Liver (tissue), 9 donors: ENCODE measurements around the gene GRIP2. TPM values are rescaled to one million over a fixed set of nuclear protein-coding genes. Genes with fewer than 3 reads are reported as not detected.

Experiments used
- DNase-seq: peaks from one replicate; pipeline ENCODE4 v3.0.0-alpha.2; 2017; ENCODE audit warnings: low spot score
- H3K27ac ChIP-seq, 2 donors: one replicate each; pipeline ENCODE4 v1.7.0; 2013; ENCODE audit warnings: inconsistent platforms in 2 of 2, low read length in 2 of 2, control low read depth in 1 of 2, low read depth in 1 of 2, mild to moderate bottlenecking in 1 of 2
- H3K27me3 ChIP-seq, 4 donors: one replicate each; pipeline versions ENCODE4 v1.6.1 to v1.7.0; 2013; ENCODE audit warnings: low read length in 3 of 4, inconsistent platforms in 1 of 4, mild to moderate bottlenecking in 1 of 4, moderate library complexity in 1 of 4; ENCODE audit not compliant: control insufficient read depth in 4 of 4, insufficient read depth in 4 of 4
- H3K36me3 ChIP-seq, 4 donors: one replicate each; pipeline versions ENCODE4 v1.6.1 to v1.7.0; 2013; ENCODE audit warnings: low read length in 3 of 4, mild to moderate bottlenecking in 3 of 4, low read depth in 1 of 4, moderate library complexity in 1 of 4; ENCODE audit not compliant: control insufficient read depth in 4 of 4, insufficient read depth in 3 of 4
- H3K4me1 ChIP-seq, 4 donors: one replicate each; pipeline versions ENCODE4 v1.6.1 to v1.7.0; 2013; ENCODE audit warnings: low read length in 3 of 4, mild to moderate bottlenecking in 3 of 4, moderate library complexity in 1 of 4; ENCODE audit not compliant: control insufficient read depth in 4 of 4, insufficient read depth in 4 of 4
- H3K4me3 ChIP-seq, 3 donors: one replicate each; pipeline versions ENCODE4 v1.6.1 to v1.7.0; 2013; ENCODE audit warnings: low read length in 3 of 3, control low read depth in 1 of 3, low read depth in 1 of 3, mild to moderate bottlenecking in 1 of 3
- H3K9ac ChIP-seq, 2 donors: one replicate each; pipeline ENCODE4 v1.7.0; 2013; ENCODE audit warnings: low read length in 2 of 2, mild to moderate bottlenecking in 2 of 2, moderate library complexity in 2 of 2, control low read depth in 1 of 2, low read depth in 1 of 2
- H3K9me3 ChIP-seq, 4 donors: one replicate each; pipeline versions ENCODE4 v1.6.1 to v1.7.0; 2013; ENCODE audit warnings: low read length in 3 of 4; ENCODE audit not compliant: control insufficient read depth in 4 of 4
- ATF3 ChIP-seq: IDR thresholded peaks from 2 replicates; pipeline ENCODE4 v1.6.1; 2016; ENCODE audit warnings: antibody characterized with exemption
- CTCF ChIP-seq: fragments of 150-350 bp; IDR thresholded peaks from 2 replicates; pipeline ENCODE4 v1.5.1; 2017; ENCODE audit warnings: improper control_type of control experiment, low read depth, low read length; ENCODE audit not compliant: missing input control
- EGR1 ChIP-seq, 2 donors: IDR thresholded peaks; 2 replicates each; pipeline ENCODE4 v1.6.1; 2016 to 2018; ENCODE audit warnings: antibody characterized with exemption in 2 of 2, low read depth in 2 of 2
- FOXA1 ChIP-seq: IDR thresholded peaks from 2 replicates; pipeline ENCODE4 v1.6.1; 2016; ENCODE audit warnings: antibody characterized with exemption
- FOXA2 ChIP-seq: IDR thresholded peaks from 2 replicates; pipeline ENCODE4 v1.6.1; 2016; ENCODE audit warnings: antibody characterized with exemption
- HNF4A ChIP-seq, 2 donors: conservative IDR thresholded peaks; 2 replicates each; pipeline ENCODE4 v1.6.1; 2016; ENCODE audit warnings: antibody characterized with exemption in 2 of 2, mild to moderate bottlenecking in 2 of 2
- HNF4G ChIP-seq: IDR thresholded peaks from 2 replicates; pipeline ENCODE4 v1.6.1; 2016; ENCODE audit warnings: antibody characterized with exemption
- JUND ChIP-seq, 2 donors: IDR thresholded peaks; 2 replicates each; pipeline ENCODE4 v1.6.1; 2016; ENCODE audit warnings: antibody characterized with exemption in 2 of 2
- MAX ChIP-seq: IDR thresholded peaks from 2 replicates; pipeline ENCODE4 v1.6.1; 2016; ENCODE audit warnings: antibody characterized with exemption
- NR2F2 ChIP-seq: IDR thresholded peaks from 2 replicates; pipeline ENCODE4 v1.6.1; 2016; ENCODE audit warnings: antibody characterized with exemption
- RAD21 ChIP-seq, 2 donors: IDR thresholded peaks; 2 replicates each; pipeline ENCODE4 v1.6.1; 2016; ENCODE audit warnings: antibody characterized with exemption in 2 of 2, mild to moderate bottlenecking in 2 of 2
- REST ChIP-seq: IDR thresholded peaks from 2 replicates; pipeline ENCODE4 v1.6.1; 2016; ENCODE audit warnings: antibody characterized with exemption, mild to moderate bottlenecking
- RXRA ChIP-seq, 2 donors: IDR thresholded peaks; 2 replicates each; pipeline ENCODE4 v1.6.1; 2017 to 2018; ENCODE audit warnings: antibody characterized with exemption in 2 of 2, mild to moderate bottlenecking in 1 of 2
- SP1 ChIP-seq: IDR thresholded peaks from 2 replicates; pipeline ENCODE4 v1.6.1; 2018; ENCODE audit warnings: antibody characterized with exemption, mild to moderate bottlenecking
- TAF1 ChIP-seq: conservative IDR thresholded peaks from 2 replicates; pipeline ENCODE4 v1.6.1; 2016; ENCODE audit warnings: antibody characterized with exemption, mild to moderate bottlenecking
- YY1 ChIP-seq: IDR thresholded peaks from 2 replicates; pipeline ENCODE4 v1.6.1; 2016; ENCODE audit warnings: antibody characterized with exemption, mild to moderate bottlenecking
- ZBTB33 ChIP-seq: IDR thresholded peaks from 2 replicates; pipeline ENCODE4 v1.6.1; 2016; ENCODE audit warnings: antibody characterized with exemption
- WGBS: extraction: QIAGEN DNeasy Blood & Tissue Kit; methylation state at CpG from one replicate; pipeline ENCODE4 v1.1.7; 2013; 5-methylcytosine and 5-hydroxymethylcytosine counted together
- polyA plus RNA-seq, 2 donors: library from polyadenylated mRNA; stranded (reverse) in 1 of 2; unstranded in 1 of 2; fragments of 200-250 nt in 1 of 2; fragments of >200 nt in 1 of 2; fragmentation: Nextera tagmentation in 1 of 2; extraction: Ambion mirVana in 1 of 2; gene quantifications; one replicate each; pipeline versions ENCODE4 v1.2.1 to v1.2.3, GENCODE V29; 2013 to 2015
- total RNA-seq, 2 donors: library from RNA; depleted of rRNA; stranded (reverse); fragments of >200 nt; gene quantifications; one replicate each; pipeline ENCODE4 v1.2.3, GENCODE V29; 2014
- donor health status: healthy.
- donor health status: healthy.
- donor health status: healthy.
- donor health status: healthy.
- donor health status: healthy.

The GRIP2 gene
- total and polyA plus RNA-seq, 4 donors: 0.05 to 0.33 (median 0.09) TPM; not detected in 1

- WGBS: 85% methylated on average over 11 of the region's 11 CpGs
- Histone ChIP-seq H3K4me1 (peaks cover 1 to 10% (median 5%) of the 10 kb centered on the region in 4 donors), H3K4me3 (no peak overlapping the region), H3K9me3 (no peaks in the 10 kb centered on the region), H3K9ac (no peak overlapping the region), H3K27me3 (no peaks in the 10 kb centered on the region), H3K36me3 (no peaks in the 10 kb centered on the region), H3K27ac (no peak overlapping the region)
- TF ChIP-seq FOXA2 (no peak), MAX (no peak), ATF3 (no peak), RAD21 (IDR thresholded peaks at IDR 0.05) (no peak), YY1 (no peak), SP1 (no peak), JUND (IDR thresholded peaks at IDR 0.05) (no peak), NR2F2 (no peak), REST (no peak), HNF4A (conservative IDR thresholded peaks at IDR 0.05) (no peak), FOXA1 (no peak), EGR1 (IDR thresholded peaks at IDR 0.05; ENCODE audit: low read depth in 2 of 2) (no peak), RXRA (IDR thresholded peaks at IDR 0.05) (no peak), HNF4G (no peak), CTCF (no peak), TAF1 (no peak), ZBTB33 (no peak)
- no peak for DNase-seq
These were observed 99.5 kb downstream of the GRIP2 start for GRCh38 chr3:14440531-14441239.
